ENCODE data around the gene C16orf89.
"Not testable (repeated sequence)": the region's sequence is repeated elsewhere in the genome, so short reads cannot be mapped to it uniquely, and the experiment has no call there.

The C16orf89 gene

GRCh38 chr16:5078626-5079025, 12.9 kb upstream of the C16orf89 start:
- Histone ChIP-seq H2BK5ac (ENCODE audit: low read depth, low read length, poor library complexity, severe bottlenecking) (no peak overlapping the region), H3K36me3 (ENCODE audit: control insufficient read depth in 1 of 2, insufficient read depth in 2 of 2, low read depth in 1 of 2, low read length in 2 of 2) (peaks cover 49 to 71% of the 10 kb centered on the region in 2 experiments), H4K91ac (ENCODE audit: low read length) (no peak overlapping the region), H4K8ac (ENCODE audit: low read length) (no peak overlapping the region), H3K27me3 (ENCODE audit: control insufficient read depth in 1 of 2, insufficient read depth in 1 of 2, low read length in 2 of 2) (no peaks in the 10 kb centered on the region), H3K23ac (ENCODE audit: low read length in 2 of 2) (no peak overlapping the region), H3K4me1 (ENCODE audit: control insufficient read depth, insufficient read depth, low read depth, low read length) (no peaks in the 10 kb centered on the region), H3K4ac (ENCODE audit: low read depth in 1 of 2, low read length in 2 of 2) (no peak overlapping the region), H3K14ac (ENCODE audit: low read length in 2 of 2) (no peak overlapping the region), H3K27ac (ENCODE audit: low read length, poor library complexity, severe bottlenecking) (no peak overlapping the region), H3K79me1 (replicated peaks; ENCODE audit: low read length, poor library complexity, severe bottlenecking) (peaks cover 22% of the 10 kb centered on the region), H2BK120ac (ENCODE audit: low read depth, low read length) (no peak overlapping the region), H2AFZ (ENCODE audit: low read depth, low read length) (no peak overlapping the region), H2BK15ac (ENCODE audit: low read depth, poor library complexity, severe bottlenecking) (no peak overlapping the region), H3K4me2 (ENCODE audit: low read length, poor library complexity, severe bottlenecking) (no peak overlapping the region), H3K9me3 (ENCODE audit: control insufficient read depth, low read length) (no peaks in the 10 kb centered on the region), H3K18ac (ENCODE audit: low read depth in 1 of 2, low read length in 2 of 2) (no peak overlapping the region), H3K4me3 (ENCODE audit: insufficient read depth in 1 of 2, low read depth in 1 of 2, low read length in 2 of 2) (no peak overlapping the region), H3K9ac (ENCODE audit: low read length) (no peak overlapping the region), H2BK12ac (ENCODE audit: low read length in 2 of 2) (no peak overlapping the region), H2AK5ac (ENCODE audit: low read length, severe bottlenecking) (no peak overlapping the region)
- no peak for DNase-seq
- 97% methylated on average over 13 of the region's 17 CpGs for WGBS

GRCh38 chr16:5077304-5077703, 11.5 kb upstream of the C16orf89 start:
- Histone ChIP-seq H2AK5ac (ENCODE audit: low read length, severe bottlenecking) (no peak overlapping the region), H3K4me3 (ENCODE audit: insufficient read depth in 1 of 2, low read depth in 1 of 2, low read length in 2 of 2) (no peak overlapping the region), H2AFZ (ENCODE audit: low read depth, low read length) (no peak overlapping the region), H3K4me2 (ENCODE audit: low read length, poor library complexity, severe bottlenecking) (no peak overlapping the region), H3K4ac (ENCODE audit: low read depth in 1 of 2, low read length in 2 of 2) (no peak overlapping the region), H2BK120ac (ENCODE audit: low read depth, low read length) (no peak overlapping the region), H3K27me3 (ENCODE audit: control insufficient read depth in 1 of 2, insufficient read depth in 1 of 2, low read length in 2 of 2) (no peaks in the 10 kb centered on the region), H2BK5ac (ENCODE audit: low read depth, low read length, poor library complexity, severe bottlenecking) (no peak overlapping the region), H3K79me1 (replicated peaks; ENCODE audit: low read length, poor library complexity, severe bottlenecking) (peaks cover 27% of the 10 kb centered on the region), H3K9me3 (ENCODE audit: control insufficient read depth, low read length) (no peaks in the 10 kb centered on the region), H4K91ac (ENCODE audit: low read length) (no peak overlapping the region), H3K14ac (ENCODE audit: low read length in 2 of 2) (no peak overlapping the region), H3K18ac (ENCODE audit: low read depth in 1 of 2, low read length in 2 of 2) (no peak overlapping the region), H3K9ac (ENCODE audit: low read length) (no peak overlapping the region), H3K36me3 (ENCODE audit: control insufficient read depth in 1 of 2, insufficient read depth in 2 of 2, low read depth in 1 of 2, low read length in 2 of 2) (peaks cover 47 to 59% of the 10 kb centered on the region in 2 experiments), H2BK12ac (ENCODE audit: low read length in 2 of 2) (no peak overlapping the region), H2BK15ac (ENCODE audit: low read depth, poor library complexity, severe bottlenecking) (no peak overlapping the region), H3K4me1 (ENCODE audit: control insufficient read depth, insufficient read depth, low read depth, low read length) (peaks cover under 1% of the 10 kb centered on the region), H3K27ac (ENCODE audit: low read length, poor library complexity, severe bottlenecking) (no peak overlapping the region), H4K8ac (ENCODE audit: low read length) (no peak overlapping the region), H3K23ac (ENCODE audit: low read length in 2 of 2) (no peak overlapping the region)
- WGBS, result 98% methylated on average over 13 of the region's 13 CpGs
- no peak for DNase-seq

- Histone ChIP-seq H4K91ac (ENCODE audit: low read length) (no peak overlapping the region), H3K9me3 (ENCODE audit: control insufficient read depth, low read length) (no peaks in the 10 kb centered on the region), H3K14ac (ENCODE audit: low read length in 2 of 2) (no peak overlapping the region), H3K23ac (ENCODE audit: low read length in 2 of 2) (no peak overlapping the region), H2BK12ac (ENCODE audit: low read length in 2 of 2) (no peak overlapping the region), H2BK120ac (ENCODE audit: low read depth, low read length) (no peak overlapping the region), H3K27ac (ENCODE audit: low read length, poor library complexity, severe bottlenecking) (no peak overlapping the region), H2AFZ (ENCODE audit: low read depth, low read length) (no peak overlapping the region), H4K8ac (ENCODE audit: low read length) (no peak overlapping the region), H3K9ac (ENCODE audit: low read length) (no peak overlapping the region), H3K4ac (ENCODE audit: low read depth in 1 of 2, low read length in 2 of 2) (no peak overlapping the region), H3K4me1 (ENCODE audit: control insufficient read depth, insufficient read depth, low read depth, low read length) (peaks cover 3% of the 10 kb centered on the region), H3K18ac (ENCODE audit: low read depth in 1 of 2, low read length in 2 of 2) (no peak overlapping the region), H3K36me3 (ENCODE audit: control insufficient read depth in 1 of 2, insufficient read depth in 2 of 2, low read depth in 1 of 2, low read length in 2 of 2) (peaks cover 45 to 48% of the 10 kb centered on the region in 2 experiments), H2BK5ac (ENCODE audit: low read depth, low read length, poor library complexity, severe bottlenecking) (no peak overlapping the region), H3K27me3 (ENCODE audit: control insufficient read depth in 1 of 2, insufficient read depth in 1 of 2, low read length in 2 of 2) (no peaks in the 10 kb centered on the region), H3K4me2 (ENCODE audit: low read length, poor library complexity, severe bottlenecking) (no peak overlapping the region), H2BK15ac (ENCODE audit: low read depth, poor library complexity, severe bottlenecking) (no peak overlapping the region), H3K79me1 (replicated peaks; ENCODE audit: low read length, poor library complexity, severe bottlenecking) (peaks cover 30% of the 10 kb centered on the region), H3K4me3 (ENCODE audit: insufficient read depth in 1 of 2, low read depth in 1 of 2, low read length in 2 of 2) (no peak overlapping the region), H2AK5ac (ENCODE audit: low read length, severe bottlenecking) (no peak overlapping the region)
- WGBS, result 91% methylated on average over 5 of the region's 5 CpGs
- DNase-seq, result no peak
Observed at GRCh38 chr16:5075637-5076036, 9.9 kb upstream of the C16orf89 start.

- H3K14ac ChIP-seq (ENCODE audit: low read length in 2 of 2); H3K23ac ChIP-seq (ENCODE audit: low read length in 2 of 2): not testable (repeated sequence)
- WGBS, result 95% methylated on average over 7 of the region's 15 CpGs
Observed at GRCh38 chr16:5073771-5074170, 8.0 kb upstream of the C16orf89 start.

More at GRCh38 chr16:5073771-5074170, 8.0 kb upstream of the C16orf89 start:
- not testable (repeated sequence) for H3K4me1 ChIP-seq (ENCODE audit: control insufficient read depth, insufficient read depth, low read depth, low read length); H2BK15ac ChIP-seq (ENCODE audit: low read depth, poor library complexity, severe bottlenecking); H2BK120ac ChIP-seq (ENCODE audit: low read depth, low read length); H3K4me3 ChIP-seq (ENCODE audit: insufficient read depth in 1 of 2, low read depth in 1 of 2, low read length in 2 of 2); H3K4ac ChIP-seq (ENCODE audit: low read depth in 1 of 2, low read length in 2 of 2); H3K27me3 ChIP-seq (ENCODE audit: control insufficient read depth in 1 of 2, insufficient read depth in 1 of 2, low read length in 2 of 2); H2AFZ ChIP-seq (ENCODE audit: low read depth, low read length); H3K27ac ChIP-seq (ENCODE audit: low read length, poor library complexity, severe bottlenecking); DNase-seq; H2BK5ac ChIP-seq (ENCODE audit: low read depth, low read length, poor library complexity, severe bottlenecking); H3K18ac ChIP-seq (ENCODE audit: low read depth in 1 of 2, low read length in 2 of 2); H3K9ac ChIP-seq (ENCODE audit: low read length); H4K8ac ChIP-seq (ENCODE audit: low read length); H3K4me2 ChIP-seq (ENCODE audit: low read length, poor library complexity, severe bottlenecking); H3K9me3 ChIP-seq (ENCODE audit: control insufficient read depth, low read length); H4K91ac ChIP-seq (ENCODE audit: low read length); H2AK5ac ChIP-seq (ENCODE audit: low read length, severe bottlenecking); H2BK12ac ChIP-seq (ENCODE audit: low read length in 2 of 2)
- Histone ChIP-seq H3K79me1 (replicated peaks; ENCODE audit: low read length, poor library complexity, severe bottlenecking) (peaks cover 30% of the 10 kb centered on the region), H3K36me3 (ENCODE audit: control insufficient read depth in 1 of 2, insufficient read depth in 2 of 2, low read depth in 1 of 2, low read length in 2 of 2) (peaks cover 34 to 38% of the 10 kb centered on the region in 2 experiments)

All from mesenchymal stem cell (in vitro differentiated cells and primary cell).